Karpas-422 (cell line): ENCODE measurements around the gene YLPM1. TPM values are rescaled to one million over a fixed set of nuclear protein-coding genes. Genes with fewer than 3 reads are reported as not detected.
A peak's percentile ranks its signal among the peaks of the same experiment; 100 is the strongest.

Experiments used
- DNase-seq: peaks from one replicate; pipeline ENCODE4 v3.0.0-alpha.2; 2015
- H2AFZ ChIP-seq: fragments of 200-600 bp; sonication (generic); 2 replicates; pipeline ENCODE4 v1.6.1; 2014; ENCODE audit warnings: antibody characterized with exemption, low read length, mixed read lengths
- H3K27ac ChIP-seq: fragments of 200-600 bp; sonication (generic); 2 replicates; pipeline ENCODE4 v1.5.1; 2014; ENCODE audit warnings: mild to moderate bottlenecking, low read length, moderate library complexity
- H3K27me3 ChIP-seq: fragments of 200-600 bp; sonication (generic); 2 replicates; pipeline ENCODE4 v1.6.1; 2014; ENCODE audit warnings: low read length, mixed read lengths
- H3K36me3 ChIP-seq: fragments of 200-600 bp; sonication (generic); 2 replicates; pipeline ENCODE4 v1.6.1; 2014; ENCODE audit warnings: low read length, mixed read lengths; ENCODE audit not compliant: insufficient read depth
- H3K4me1 ChIP-seq: fragments of 200-600 bp; sonication (generic); 2 replicates; pipeline ENCODE4 v1.6.1; 2014; ENCODE audit warnings: mild to moderate bottlenecking, low read length, mixed read lengths
- H3K4me2 ChIP-seq: fragments of 200-600 bp; sonication (generic); 2 replicates; pipeline ENCODE4 v1.6.1; 2014; ENCODE audit warnings: low read length, low read depth, mild to moderate bottlenecking; ENCODE audit not compliant: poor library complexity, severe bottlenecking
- H3K4me3 ChIP-seq: fragments of 200-600 bp; sonication (generic); 2 replicates; pipeline ENCODE4 v1.5.1; 2014; ENCODE audit warnings: mild to moderate bottlenecking, antibody characterized with exemption, low read length, mixed read lengths
- H3K79me2 ChIP-seq: fragments of 200-600 bp; sonication (generic); 2 replicates; pipeline ENCODE4 v1.6.1; 2014; ENCODE audit warnings: mild to moderate bottlenecking, low read length, mixed read lengths
- H3K9ac ChIP-seq: fragments of 200-600 bp; sonication (generic); 2 replicates; pipeline ENCODE4 v1.6.0; 2014; ENCODE audit warnings: low read length
- H3K9me2 ChIP-seq: fragments of 200-600 bp; sonication (generic), shearing (Covaris generic); replicated peaks from 2 replicates; pipeline ENCODE4 v1.6.0; 2014; ENCODE audit warnings: mild to moderate bottlenecking, low read length, moderate library complexity; ENCODE audit not compliant: insufficient read depth
- H3K9me3 ChIP-seq: fragments of 300-700, 200-600 bp; sonication (generic); 2 replicates; pipeline ENCODE4 v1.6.1; 2014; ENCODE audit warnings: low read length, mixed read lengths
- H4K20me1 ChIP-seq: fragments of 200-600 bp; sonication (generic); 2 replicates; pipeline ENCODE4 v1.6.1; 2014; ENCODE audit warnings: mild to moderate bottlenecking, antibody characterized with exemption, low read length, low read depth; ENCODE audit not compliant: insufficient read depth
- total RNA-seq: library from RNA; depleted of rRNA; stranded (reverse); fragments of >200 nt; shearing (Covaris generic); gene quantifications from 2 replicates; pipeline ENCODE4 v1.2.3, GENCODE V29; 2014; ENCODE audit warnings: low replicate concordance

The YLPM1 gene
- total RNA-seq, 1 experiment from 2014 or later: 159 TPM

GRCh38 chr14:74855945-74856344 is 92.8 kb downstream of the YLPM1 start:
- Histone ChIP-seq H3K36me3 (no peaks in the 10 kb centered on the region), H3K27ac (peak overlapping the region; percentile 34; the same call in 1 of the 2 replicates), H3K27me3 (no peaks in the 10 kb centered on the region), H2AFZ (no peak overlapping the region), H3K9me2 (no peaks in the 10 kb centered on the region), H4K20me1 (peaks cover 9% of the 10 kb centered on the region; the same call in 1 of the 2 replicates), H3K79me2 (no peaks in the 10 kb centered on the region), H3K4me3 (no peak overlapping the region), H3K4me2 (no peak overlapping the region), H3K4me1 (peaks cover 16% of the 10 kb centered on the region), H3K9me3 (no peaks in the 10 kb centered on the region), H3K9ac (no peak overlapping the region)
- DNase-seq: no peak

- no peak overlapping the region for H3K4me3 ChIP-seq
- no peaks in the 10 kb centered on the region for H3K27me3 ChIP-seq
These were observed 93.2 kb downstream of the YLPM1 start for GRCh38 chr14:74856366-74856765.

GRCh38 chr14:74858022-74858421 is 94.9 kb downstream of the YLPM1 start:
- Histone ChIP-seq H3K4me3 (no peak overlapping the region), H3K36me3 (no peaks in the 10 kb centered on the region), H3K4me1 (peaks cover 23% of the 10 kb centered on the region), H3K9me2 (no peaks in the 10 kb centered on the region), H3K79me2 (no peaks in the 10 kb centered on the region), H2AFZ (no peak overlapping the region), H3K27me3 (no peaks in the 10 kb centered on the region), H3K9me3 (no peaks in the 10 kb centered on the region), H3K4me2 (no peak overlapping the region), H3K27ac (no peak overlapping the region), H4K20me1 (peaks cover 9% of the 10 kb centered on the region; the same call in 1 of the 2 replicates), H3K9ac (no peak overlapping the region)
- no peak for DNase-seq

More at GRCh38 chr14:74856366-74856765, 93.2 kb downstream of the YLPM1 start:
- H3K4me2 ChIP-seq: no peak overlapping the region
- peak overlapping the region; percentile 34; the same call in 1 of the 2 replicates for H3K27ac ChIP-seq
- no peaks in the 10 kb centered on the region for H3K79me2 ChIP-seq
- H4K20me1 ChIP-seq: peaks cover 9% of the 10 kb centered on the region; the same call in 1 of the 2 replicates
- no peak for DNase-seq
- H2AFZ ChIP-seq: no peak overlapping the region
- no peaks in the 10 kb centered on the region for H3K9me2 ChIP-seq
- no peaks in the 10 kb centered on the region for H3K9me3 ChIP-seq
- no peaks in the 10 kb centered on the region for H3K36me3 ChIP-seq
- H3K9ac ChIP-seq: no peak overlapping the region
- peaks cover 20% of the 10 kb centered on the region for H3K4me1 ChIP-seq

- no peak overlapping the region for H2AFZ ChIP-seq
- DNase-seq: no peak
- no peak overlapping the region for H3K4me2 ChIP-seq
- no peaks in the 10 kb centered on the region for H3K36me3 ChIP-seq
- H3K4me3 ChIP-seq: no peak overlapping the region
- H3K9me2 ChIP-seq: no peaks in the 10 kb centered on the region
- H3K4me1 ChIP-seq: peaks cover 23% of the 10 kb centered on the region
- peaks cover 9% of the 10 kb centered on the region; the same call in 1 of the 2 replicates for H4K20me1 ChIP-seq
- no peaks in the 10 kb centered on the region for H3K9me3 ChIP-seq
- H3K79me2 ChIP-seq: no peaks in the 10 kb centered on the region
- no peak overlapping the region for H3K9ac ChIP-seq
- no peaks in the 10 kb centered on the region for H3K27me3 ChIP-seq
- no peak overlapping the region for H3K27ac ChIP-seq
These were observed 96.8 kb downstream of the YLPM1 start for GRCh38 chr14:74859757-74860552.

- H3K4me3 ChIP-seq: no peak overlapping the region
- peak; percentile 98 for DNase-seq
- no peaks in the 10 kb centered on the region for H3K79me2 ChIP-seq
- H3K27me3 ChIP-seq: no peaks in the 10 kb centered on the region
- H3K9me3 ChIP-seq: no peaks in the 10 kb centered on the region
- no peak overlapping the region for H2AFZ ChIP-seq
- peaks cover 9% of the 10 kb centered on the region; the same call in 1 of the 2 replicates for H4K20me1 ChIP-seq
- no peak overlapping the region for H3K9ac ChIP-seq
- H3K4me2 ChIP-seq: no peak overlapping the region
- H3K9me2 ChIP-seq: no peaks in the 10 kb centered on the region
- H3K27ac ChIP-seq: no peak overlapping the region
- H3K36me3 ChIP-seq: no peaks in the 10 kb centered on the region
- peaks cover 15% of the 10 kb centered on the region for H3K4me1 ChIP-seq
These were observed 98.0 kb downstream of the YLPM1 start for GRCh38 chr14:74860899-74861733.

- Histone ChIP-seq H3K4me2 (no peak overlapping the region), H3K27ac (no peak overlapping the region), H3K9ac (no peak overlapping the region), H3K79me2 (no peaks in the 10 kb centered on the region), H3K4me1 (peaks cover 13% of the 10 kb centered on the region), H3K9me3 (no peaks in the 10 kb centered on the region), H2AFZ (no peak overlapping the region), H3K36me3 (no peaks in the 10 kb centered on the region), H3K9me2 (no peaks in the 10 kb centered on the region), H3K27me3 (no peaks in the 10 kb centered on the region), H4K20me1 (peaks cover 9% of the 10 kb centered on the region; the same call in 1 of the 2 replicates), H3K4me3 (no peak overlapping the region)
- no peak for DNase-seq
These were observed 98.6 kb downstream of the YLPM1 start for GRCh38 chr14:74861734-74862090.

GRCh38 chr14:74863274-74863673 is 100.2 kb downstream of the YLPM1 start:
- Histone ChIP-seq H4K20me1 (peaks cover 9% of the 10 kb centered on the region), H3K27ac (no peak overlapping the region), H3K79me2 (no peaks in the 10 kb centered on the region), H3K9me2 (no peaks in the 10 kb centered on the region), H3K4me2 (no peak overlapping the region), H2AFZ (no peak overlapping the region), H3K9ac (no peak overlapping the region), H3K4me3 (no peak overlapping the region), H3K36me3 (no peaks in the 10 kb centered on the region), H3K27me3 (no peaks in the 10 kb centered on the region), H3K9me3 (no peaks in the 10 kb centered on the region), H3K4me1 (peaks cover 21% of the 10 kb centered on the region)
- peak; percentile 39 for DNase-seq

GRCh38 chr14:74864198-74864597 is 101.1 kb downstream of the YLPM1 start:
- H3K4me1 ChIP-seq: peaks cover 21% of the 10 kb centered on the region
- no peaks in the 10 kb centered on the region for H3K9me2 ChIP-seq
- no peaks in the 10 kb centered on the region for H3K27me3 ChIP-seq
- H3K4me3 ChIP-seq: no peak overlapping the region
- H3K9me3 ChIP-seq: no peaks in the 10 kb centered on the region
- H3K9ac ChIP-seq: no peak overlapping the region
- no peaks in the 10 kb centered on the region for H3K36me3 ChIP-seq
- no peaks in the 10 kb centered on the region for H3K79me2 ChIP-seq
- H3K27ac ChIP-seq: no peak overlapping the region
- no peak for DNase-seq
- no peak overlapping the region for H3K4me2 ChIP-seq
- no peak overlapping the region for H2AFZ ChIP-seq
- H4K20me1 ChIP-seq: peaks cover 9% of the 10 kb centered on the region
